ENCODE results near the gene VGLL4. TPM values are rescaled to one million over a fixed set of nuclear protein-coding genes. Genes with fewer than 3 reads are reported as not detected.

VGLL4 gene
- total RNA-seq, 1 experiment from 2014 or later: 57.4 TPM

- no peak for DNase-seq (ENCODE audit: low read depth)
These were observed 9.8 kb upstream of the VGLL4 start for GRCh38 chr3:11653298-11654055.

- peak; percentile 40 for DNase-seq (ENCODE audit: low read depth)
These were observed 8.2 kb upstream of the VGLL4 start for GRCh38 chr3:11651900-11652299.

DNA sequence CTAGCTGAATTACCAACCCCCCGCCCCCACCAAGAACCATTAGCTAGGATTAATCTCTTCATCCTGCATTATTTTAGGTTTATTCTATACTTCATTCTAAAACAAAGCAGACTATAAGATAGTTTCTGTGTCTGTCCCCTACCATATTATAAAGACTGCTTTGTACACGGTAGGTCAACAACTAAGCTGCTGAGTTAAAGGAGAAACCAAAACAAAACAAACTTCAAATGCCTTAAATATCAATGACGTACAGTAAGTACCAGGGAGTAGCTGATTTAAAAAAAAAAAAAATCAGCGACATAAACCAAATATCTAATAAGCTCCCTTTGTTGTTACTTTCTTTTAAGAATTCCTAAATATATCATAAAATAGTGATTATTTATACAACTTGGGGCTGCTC is 7.8 kb upstream of the VGLL4 start:
- no peak for DNase-seq (ENCODE audit: low read depth)

- DNase-seq (ENCODE audit: low read depth): no peak
These were observed 6.7 kb upstream of the VGLL4 start for GRCh38 chr3:11650391-11650790.

DNA sequence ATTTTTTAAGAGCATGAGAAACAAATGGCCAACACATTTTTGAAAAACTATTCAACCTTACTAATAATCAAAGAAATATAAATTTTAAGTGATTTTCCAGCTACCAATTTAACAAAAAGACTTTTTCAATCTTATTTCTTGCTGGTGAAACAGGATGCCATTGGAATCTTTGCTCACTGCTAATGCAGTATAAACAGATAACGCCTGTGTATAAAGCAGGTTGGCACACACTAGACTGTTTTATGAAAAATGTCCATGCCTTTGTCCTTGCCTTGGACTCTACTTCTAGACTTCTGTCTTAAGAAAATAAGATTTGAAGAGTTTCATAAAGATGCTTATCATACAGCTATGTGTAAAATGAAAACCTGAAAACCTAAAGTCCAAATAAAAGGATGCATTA is 5.0 kb upstream of the VGLL4 start:
- DNase-seq (ENCODE audit: low read depth): no peak

- DNase-seq (ENCODE audit: low read depth): no peak
These were observed 513 bp downstream of the VGLL4 start for GRCh38 chr3:11643201-11643603.

DNA sequence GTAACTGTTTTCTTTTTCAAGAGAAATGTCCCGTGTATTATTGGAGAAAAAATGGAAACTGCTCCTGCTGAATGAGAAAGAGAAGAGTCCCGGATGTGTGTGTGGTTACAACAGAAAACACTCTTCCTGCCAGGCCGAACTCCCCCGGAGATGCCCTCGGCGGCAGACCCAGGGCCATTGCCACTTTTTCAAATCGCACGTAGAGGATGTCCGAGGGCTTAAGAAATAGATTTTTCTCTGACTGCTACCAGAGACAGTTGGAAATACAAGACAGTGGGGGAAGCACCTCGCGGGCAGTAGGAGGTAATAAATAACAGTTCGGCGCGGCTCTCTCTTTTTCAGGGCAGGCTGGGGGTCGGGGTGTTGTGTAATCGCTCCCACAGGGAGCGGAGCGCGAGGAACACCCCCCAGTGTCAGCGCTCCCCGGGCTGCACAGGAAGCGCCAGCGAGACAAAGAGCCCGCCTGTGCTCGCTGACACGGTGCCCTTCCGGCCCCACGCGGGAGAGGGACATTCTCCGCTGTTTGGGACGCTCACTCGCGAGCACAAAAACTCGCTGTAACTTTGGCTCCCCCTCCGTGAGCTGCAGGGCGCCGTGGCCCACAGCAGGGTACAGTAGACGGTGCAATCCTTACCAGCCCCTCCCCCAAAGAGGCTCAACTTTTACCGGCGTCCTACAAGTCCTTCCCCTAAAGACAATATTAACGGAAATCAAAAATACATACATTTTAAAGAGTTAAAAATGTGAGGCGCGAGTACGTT is 1.1 kb downstream of the VGLL4 start:
- DNase-seq (ENCODE audit: low read depth): peak; percentile 84

DNA sequence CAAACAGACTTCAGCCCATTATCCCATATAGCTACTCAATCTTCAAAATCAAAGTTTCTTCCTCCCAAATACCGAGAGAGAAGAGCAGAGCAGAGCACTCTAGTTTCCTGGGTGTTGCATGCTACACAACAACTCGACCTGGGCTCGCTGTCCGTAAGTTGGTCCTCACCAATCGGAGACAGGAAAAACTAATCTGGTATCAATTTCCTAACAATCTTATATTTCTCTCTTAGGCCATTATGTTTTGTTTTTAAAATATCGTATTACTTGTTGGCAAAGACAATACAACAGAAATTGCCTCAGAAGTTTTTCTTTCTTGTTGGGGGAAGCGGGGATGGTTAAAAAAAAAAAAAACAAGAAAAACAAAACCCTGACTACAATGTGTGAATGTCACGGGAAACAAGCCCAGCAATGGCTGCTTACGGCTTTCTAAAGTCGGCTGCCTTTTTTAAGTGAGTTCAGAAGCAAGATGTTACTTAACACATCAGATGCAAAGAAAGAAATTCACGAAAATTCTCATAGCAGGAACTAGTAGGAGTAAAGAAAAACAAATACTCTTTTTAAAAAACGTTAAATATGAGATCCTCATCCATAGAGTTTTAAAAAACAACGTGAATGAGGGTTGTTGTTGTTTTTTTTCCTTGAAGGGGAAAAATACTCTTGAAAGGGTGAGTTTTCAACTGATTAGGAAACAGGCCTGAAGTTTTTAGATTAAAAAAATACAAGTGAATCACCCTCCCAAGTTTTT is 1.9 kb downstream of the VGLL4 start:
- peak; percentile 30 for DNase-seq (ENCODE audit: low read depth)

DNA sequence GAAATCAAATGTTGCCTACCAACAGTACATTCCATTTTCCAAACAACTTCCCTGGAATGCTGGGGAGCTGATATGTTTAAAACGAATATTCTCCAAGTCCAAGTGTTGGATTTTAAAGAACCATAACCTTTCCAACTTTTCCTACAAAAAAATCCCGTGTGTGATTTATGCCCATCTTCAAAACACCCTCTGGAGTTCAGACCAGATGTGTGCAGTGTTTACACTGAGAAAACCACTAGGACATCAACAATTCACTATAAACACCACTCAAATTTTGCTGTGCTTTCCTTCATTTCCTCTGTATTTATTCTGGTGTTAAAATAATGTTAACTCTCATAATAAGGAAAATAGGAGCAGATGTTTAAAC is 2.4 kb downstream of the VGLL4 start:
- DNase-seq (ENCODE audit: low read depth): peak; percentile 25

DNA sequence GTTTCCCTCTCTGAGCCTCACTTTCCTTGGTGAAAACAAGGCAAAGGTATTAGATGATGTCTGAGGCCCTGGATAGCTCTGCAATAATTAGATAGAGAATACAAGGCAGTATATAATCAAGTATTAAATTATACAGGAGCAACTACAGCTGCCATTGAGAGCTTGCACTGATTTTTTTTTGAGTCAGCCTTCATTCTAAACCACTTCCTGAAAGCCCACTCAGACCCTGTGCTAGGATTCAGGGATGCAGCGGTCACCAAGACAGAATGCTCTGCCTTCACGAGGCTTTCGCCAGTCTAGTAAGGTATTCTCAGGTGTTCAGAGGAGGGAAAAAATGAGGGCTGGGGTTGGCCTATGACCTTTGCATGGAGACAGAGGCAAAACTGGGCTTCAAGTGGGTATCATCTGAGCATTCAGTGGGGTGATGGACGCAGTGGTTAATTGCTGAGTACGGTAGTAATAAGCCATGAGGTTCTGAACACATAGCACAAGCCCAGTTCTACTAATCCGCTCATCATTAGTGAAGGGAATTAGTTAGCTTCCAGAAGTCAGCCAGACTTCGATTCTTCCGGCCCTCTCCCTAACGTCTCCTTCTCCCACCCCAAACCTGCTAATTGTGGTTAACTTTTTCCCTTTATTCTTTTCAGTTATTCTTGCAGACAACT is 3.6 kb downstream of the VGLL4 start:
- DNase-seq (ENCODE audit: low read depth): peak; percentile 65

DNA sequence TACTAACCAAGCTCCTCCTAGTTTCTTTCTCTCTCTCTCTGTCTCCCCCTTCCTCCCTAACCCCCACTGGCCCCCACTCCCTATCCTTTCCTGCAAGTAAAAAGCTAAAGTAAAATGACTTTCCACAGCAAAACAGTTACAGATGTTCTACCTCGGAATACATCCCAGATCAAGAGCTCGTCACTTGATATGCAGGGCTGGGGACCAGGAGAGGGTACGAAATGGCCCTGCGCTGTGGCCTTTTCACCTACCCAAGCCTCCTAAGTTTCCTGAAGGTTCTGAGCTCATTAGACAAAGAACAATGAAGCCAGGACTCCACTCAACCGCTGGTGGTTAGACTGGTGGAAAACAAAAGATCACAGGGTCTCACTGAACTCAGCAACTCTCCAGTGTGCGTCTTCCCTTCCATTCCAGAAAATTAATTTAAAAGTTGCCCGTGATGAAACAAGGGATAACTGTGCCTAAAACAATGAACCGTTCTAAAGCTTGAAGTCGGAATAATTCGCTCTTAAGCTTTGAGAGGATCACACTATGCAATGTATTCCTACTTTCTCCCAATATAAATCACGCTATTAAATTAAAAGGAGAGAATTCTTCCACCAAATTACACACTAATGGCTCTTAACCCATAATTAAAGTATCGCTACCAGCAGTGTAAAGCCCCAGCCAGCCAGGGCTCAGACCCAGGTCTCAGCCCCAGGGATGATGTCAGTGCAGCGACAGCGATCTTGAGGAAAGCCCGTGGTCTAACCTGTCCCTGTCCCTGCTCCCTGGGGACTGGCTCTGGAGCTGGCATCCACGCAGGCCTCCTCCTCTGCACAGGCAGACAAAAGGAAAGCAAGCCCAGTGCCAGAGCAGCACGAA is 5.0 kb downstream of the VGLL4 start:
- DNase-seq (ENCODE audit: low read depth): peak; percentile 34

- DNase-seq (ENCODE audit: low read depth): peak; percentile 29
These were observed 5.7 kb downstream of the VGLL4 start for GRCh38 chr3:11637901-11638458.

- no peak for DNase-seq (ENCODE audit: low read depth)
These were observed 7.3 kb downstream of the VGLL4 start for GRCh38 chr3:11636394-11636770.

DNA sequence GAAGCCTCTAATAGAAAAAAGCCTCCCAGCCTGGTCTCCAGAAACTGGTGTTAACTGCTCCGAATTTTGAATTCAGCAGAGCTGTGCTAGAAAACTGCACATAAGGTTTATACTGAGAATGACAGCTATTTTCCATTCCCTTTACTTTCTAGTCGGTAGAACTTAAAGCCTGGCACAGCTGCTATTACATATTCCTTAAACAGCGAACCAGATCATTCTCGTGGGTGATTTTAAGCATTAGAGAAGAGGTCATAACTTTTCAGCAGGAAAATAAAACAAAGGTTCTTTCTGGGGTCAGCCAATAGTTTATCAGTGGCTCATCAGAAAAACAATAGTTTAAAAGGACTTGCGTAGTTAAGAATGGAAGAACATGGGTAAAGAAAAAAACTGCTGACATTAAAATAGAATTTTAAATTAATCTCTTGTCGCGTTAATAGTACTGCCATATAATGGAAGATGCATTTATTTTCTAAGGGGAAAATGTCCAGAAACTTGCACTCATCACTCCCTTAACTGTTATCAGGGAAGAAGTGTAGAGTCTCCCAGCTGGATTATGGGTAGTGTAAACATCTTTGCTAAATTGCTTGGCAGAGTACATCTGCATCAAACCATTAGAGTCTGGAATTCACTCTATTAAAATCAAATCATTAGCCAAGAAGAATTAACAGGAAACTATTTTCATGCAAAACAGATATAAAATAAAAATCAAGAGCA is 7.9 kb downstream of the VGLL4 start:
- DNase-seq (ENCODE audit: low read depth): no peak

GRCh38 chr3:11634974-11635612 is 8.6 kb downstream of the VGLL4 start:
- no peak for DNase-seq (ENCODE audit: low read depth)

DNA sequence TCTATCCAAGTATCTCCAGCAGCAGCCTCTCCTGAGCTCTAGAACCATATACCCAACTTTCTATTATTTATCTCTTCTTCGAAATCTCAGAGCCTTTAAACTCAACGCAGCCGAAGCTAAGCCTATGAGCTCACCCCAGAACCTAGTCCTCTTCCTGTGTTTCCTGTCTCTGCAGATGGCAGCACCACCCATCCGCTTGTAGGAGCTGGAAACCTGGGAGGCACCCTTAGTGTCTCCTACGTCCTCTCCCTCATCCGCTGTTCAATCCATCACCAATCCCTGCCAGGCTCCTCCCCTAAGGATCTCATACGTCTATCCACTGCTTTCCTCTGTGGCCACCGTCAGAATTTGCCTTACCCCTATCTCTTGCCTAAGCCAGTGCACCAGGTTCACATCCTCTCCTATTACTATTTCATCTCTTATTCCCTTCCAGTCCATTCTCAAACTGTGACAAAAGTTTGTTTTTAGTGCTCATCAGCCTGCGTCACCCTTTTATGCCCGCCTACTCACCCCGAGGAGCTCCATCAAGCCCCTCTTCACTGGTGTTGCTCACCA is 9.6 kb downstream of the VGLL4 start:
- no peak for DNase-seq (ENCODE audit: low read depth)

- no peak for DNase-seq (ENCODE audit: low read depth)
These were observed 10.7 kb downstream of the VGLL4 start for GRCh38 chr3:11632966-11633365.

DNA sequence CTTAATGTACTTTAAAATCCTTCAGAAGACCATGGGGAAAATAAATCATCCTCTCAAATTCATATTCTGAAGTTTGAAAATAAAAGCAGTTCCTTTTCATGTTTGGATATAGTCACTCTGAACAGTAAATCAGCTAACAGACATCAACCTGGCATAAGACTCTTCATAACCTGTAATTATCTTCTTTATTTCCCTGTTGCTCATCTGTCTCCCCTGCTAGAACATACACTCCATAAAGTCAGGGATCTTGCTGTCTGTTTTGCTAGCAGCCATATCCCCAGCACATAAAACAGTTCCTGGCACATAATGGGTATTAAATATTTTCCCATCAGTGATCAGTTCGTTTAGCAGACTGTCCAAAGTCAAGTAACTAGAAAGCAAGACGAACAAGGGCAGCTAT is 11.2 kb downstream of the VGLL4 start:
- DNase-seq (ENCODE audit: low read depth): no peak

- no peak for DNase-seq (ENCODE audit: low read depth)
These were observed 11.9 kb downstream of the VGLL4 start for GRCh38 chr3:11631820-11632219.
